B cell (primary cell): ENCODE data around the gene CACNA1A.

ENCODE experiments used
- EZH2 ChIP-seq: IDR thresholded peaks from 2 replicates; pipeline ENCODE4 v1.6.1; 2012; ENCODE audit warnings: borderline replicate concordance, low read depth, mild to moderate bottlenecking, moderate library complexity, low read length; ENCODE audit not compliant: insufficient read depth, poor library complexity, severe bottlenecking
- TF ChIP-seq, protein P1 (sequence below): fragments of 200-600 bp; IDR thresholded peaks from one replicate; pipeline ENCODE4 v1.8.0; 2022; ENCODE audit warnings: antibody characterized with exemption, mild to moderate bottlenecking

DNA sequence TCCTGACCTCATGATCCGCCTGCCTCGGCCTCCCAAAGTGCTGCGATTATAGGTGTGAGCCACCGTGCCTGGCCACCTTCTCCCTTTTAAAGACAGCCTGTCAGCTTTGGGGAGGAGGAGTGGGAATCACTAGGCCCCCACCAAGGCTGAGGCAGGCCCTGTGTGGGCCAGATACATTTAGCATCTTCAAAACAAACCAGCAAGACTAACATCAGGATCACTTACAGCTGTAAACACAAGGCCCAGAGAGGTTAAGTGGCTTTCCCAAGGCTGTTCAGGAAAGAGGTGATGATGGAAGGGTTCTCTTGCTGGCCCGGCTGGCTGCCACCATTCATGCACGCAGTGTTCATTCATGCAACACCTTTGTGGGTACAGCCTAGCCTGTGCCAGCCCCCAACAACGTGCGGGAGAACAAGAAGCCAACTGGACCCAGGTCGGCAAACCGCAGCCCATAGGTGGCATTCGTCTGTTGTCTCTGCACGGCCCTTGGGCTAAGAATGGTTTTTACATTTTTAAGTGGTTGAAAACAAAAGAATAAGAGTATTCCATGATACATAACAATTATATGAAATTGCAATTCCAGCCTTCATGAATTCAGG, 333.0 kb downstream of the CACNA1A start:
- TF ChIP-seq, protein P1, sequence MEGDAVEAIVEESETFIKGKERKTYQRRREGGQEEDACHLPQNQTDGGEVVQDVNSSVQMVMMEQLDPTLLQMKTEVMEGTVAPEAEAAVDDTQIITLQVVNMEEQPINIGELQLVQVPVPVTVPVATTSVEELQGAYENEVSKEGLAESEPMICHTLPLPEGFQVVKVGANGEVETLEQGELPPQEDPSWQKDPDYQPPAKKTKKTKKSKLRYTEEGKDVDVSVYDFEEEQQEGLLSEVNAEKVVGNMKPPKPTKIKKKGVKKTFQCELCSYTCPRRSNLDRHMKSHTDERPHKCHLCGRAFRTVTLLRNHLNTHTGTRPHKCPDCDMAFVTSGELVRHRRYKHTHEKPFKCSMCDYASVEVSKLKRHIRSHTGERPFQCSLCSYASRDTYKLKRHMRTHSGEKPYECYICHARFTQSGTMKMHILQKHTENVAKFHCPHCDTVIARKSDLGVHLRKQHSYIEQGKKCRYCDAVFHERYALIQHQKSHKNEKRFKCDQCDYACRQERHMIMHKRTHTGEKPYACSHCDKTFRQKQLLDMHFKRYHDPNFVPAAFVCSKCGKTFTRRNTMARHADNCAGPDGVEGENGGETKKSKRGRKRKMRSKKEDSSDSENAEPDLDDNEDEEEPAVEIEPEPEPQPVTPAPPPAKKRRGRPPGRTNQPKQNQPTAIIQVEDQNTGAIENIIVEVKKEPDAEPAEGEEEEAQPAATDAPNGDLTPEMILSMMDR: no peak
- TF ChIP-seq EZH2: no peak
